Measurements from ENCODE around the gene ABL2.

ABL2 gene

DNA sequence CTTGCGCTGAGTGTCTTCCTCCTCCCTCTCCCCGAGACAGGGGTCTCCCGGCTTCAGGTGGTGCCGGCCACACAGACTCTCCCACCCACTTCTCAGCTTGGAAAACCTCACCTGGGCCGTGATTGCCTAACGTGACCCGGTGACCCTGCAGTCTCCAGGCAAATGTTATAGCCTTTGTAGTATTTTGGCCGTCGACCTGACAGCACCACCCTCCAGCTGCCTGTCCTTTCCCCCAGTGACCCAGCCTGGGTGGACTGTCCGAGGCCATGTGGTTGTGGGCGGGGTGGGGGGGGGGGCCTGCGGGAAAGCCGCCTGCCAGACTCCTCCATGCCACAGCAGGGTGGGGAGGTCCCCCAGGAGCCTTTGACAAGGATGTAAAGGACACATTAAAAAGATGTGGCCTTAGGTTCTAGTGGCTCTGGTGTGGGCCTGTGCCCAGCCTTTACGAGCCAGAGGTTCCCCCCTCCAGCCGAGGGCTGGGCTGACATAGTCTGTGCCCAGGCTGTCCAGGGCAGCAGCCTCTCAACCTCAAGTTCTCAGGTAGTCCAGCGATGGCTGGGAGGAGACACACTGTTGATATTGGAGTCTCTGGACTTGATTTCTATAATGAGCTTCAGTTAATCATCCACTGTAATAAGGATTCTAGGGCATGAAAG, 139.5 kb downstream of the ABL2 start:
- DNase-seq: no peak

DNA sequence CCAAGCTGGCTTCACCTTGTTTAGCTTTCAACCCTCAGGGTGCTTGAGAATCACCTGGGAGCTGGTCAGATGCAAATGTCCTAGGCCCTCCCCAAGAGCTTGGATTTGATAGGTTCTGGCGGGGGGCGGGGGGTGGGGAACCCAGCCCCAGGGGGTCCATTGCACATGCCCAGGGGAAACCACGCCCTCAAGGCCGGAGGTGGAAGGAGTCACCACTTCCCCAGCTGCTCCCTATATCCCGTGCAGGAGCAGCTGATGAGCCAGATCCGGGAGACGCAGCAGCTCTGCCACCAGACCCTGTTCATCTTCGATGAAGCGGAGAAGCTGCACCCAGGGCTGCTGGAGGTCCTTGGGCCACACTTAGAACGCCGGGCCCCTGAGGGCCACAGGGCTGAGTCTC, 141.8 kb downstream of the ABL2 start:
- DNase-seq: no peak

DNA sequence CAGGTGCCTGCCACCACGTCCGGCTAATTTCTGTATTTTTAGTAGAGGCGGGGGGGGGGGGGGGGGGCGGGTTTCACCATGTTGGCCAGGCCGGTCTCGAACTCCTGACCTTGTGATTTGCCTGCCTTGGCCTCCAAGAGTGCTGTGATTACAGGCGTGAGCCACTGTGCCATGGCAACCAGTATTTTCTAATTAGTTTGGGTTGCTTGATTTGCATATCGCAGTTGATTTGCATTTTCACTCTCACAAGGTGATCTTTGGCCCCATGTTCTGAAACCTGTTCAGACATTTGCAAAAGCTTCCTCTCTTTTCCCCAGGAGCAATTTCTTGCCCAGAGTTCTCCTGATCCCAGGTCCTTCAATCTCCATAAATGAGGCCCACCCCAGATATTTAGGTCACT, 145.9 kb downstream of the ABL2 start:
- peak; percentile 15 for DNase-seq

DNA sequence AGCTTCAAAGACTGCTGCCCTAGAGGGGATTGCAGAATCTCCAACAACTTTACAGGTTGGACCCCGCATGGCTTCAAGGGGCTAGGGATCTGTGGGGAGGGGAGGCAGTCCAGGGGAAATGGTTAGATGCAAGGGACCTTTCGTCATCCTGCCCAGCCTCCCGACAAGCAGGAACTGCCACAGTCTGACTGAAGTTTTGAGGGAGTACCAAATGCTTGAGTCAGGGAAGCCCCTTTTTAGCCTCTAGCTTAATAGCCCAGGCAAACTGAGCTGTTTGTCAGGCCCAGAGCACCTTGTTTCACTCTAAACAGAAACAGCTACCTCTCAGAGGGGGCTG, 146.5 kb downstream of the ABL2 start:
- peak; percentile 34 for DNase-seq

DNA sequence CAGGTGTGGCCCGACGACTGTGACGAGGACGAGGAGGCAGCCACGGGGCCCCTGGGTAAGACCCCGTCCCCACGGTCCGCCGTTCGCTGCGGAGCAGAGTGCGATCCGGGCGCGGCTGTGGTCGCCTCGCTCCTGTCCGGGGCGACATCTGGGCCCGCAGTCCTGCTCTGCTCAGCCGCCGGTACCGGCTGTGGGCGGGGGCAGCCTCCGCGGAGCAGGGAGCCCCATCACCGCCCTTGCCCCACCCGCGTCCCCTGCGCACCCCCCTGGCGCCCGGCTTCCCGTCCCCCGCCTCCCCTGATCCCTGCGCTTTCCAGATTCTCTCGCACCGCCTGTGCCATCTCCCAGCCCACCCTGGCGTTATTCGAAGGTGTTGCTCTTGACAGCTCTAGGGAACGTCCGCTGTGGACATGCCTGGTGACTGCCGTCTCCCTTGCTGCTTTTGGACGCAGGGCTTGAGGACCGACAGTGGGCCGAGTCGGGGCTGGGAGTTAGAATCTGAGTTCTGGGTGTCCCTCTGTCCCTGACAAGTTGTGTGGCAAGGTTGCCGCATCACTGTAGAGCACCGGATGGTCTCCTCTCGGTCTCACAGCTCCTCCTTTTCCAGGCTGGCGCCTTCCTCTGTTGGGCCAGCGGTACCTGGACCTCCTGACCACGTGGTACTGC, 147.0 kb downstream of the ABL2 start:
- DNase-seq: peak; percentile 42

DNA sequence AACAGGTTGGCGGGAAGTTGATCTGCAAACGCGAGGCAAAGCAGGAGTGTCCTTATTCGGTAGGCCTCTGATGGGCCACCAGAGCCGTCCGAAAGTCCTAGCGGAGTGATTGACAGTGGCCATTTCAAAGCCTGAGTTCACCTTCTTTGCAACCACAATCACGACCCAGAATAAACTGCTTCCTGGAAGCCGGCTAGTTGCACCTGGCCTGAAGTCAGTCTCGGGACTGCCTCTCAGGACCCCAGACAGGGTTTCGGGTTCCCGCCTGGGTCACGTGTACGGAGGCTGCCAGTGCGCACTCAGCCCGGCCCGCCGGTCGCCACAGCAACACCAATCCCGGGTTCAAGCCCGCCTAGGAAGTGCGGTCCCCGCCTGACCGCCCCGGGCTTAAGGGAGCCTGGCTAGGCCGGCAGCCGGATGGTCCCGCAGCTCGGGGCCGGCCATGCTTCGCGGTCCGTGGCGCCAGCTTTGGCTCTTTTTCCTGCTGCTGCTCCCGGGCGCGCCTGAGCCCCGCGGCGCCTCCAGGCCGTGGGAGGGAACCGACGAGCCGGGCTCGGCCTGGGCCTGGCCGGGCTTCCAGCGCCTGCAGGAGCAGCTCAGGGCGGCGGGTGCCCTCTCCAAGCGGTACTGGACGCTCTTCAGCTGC, 147.7 kb downstream of the ABL2 start, which contains the start of gene TOR3A:
TSS of gene TOR3A (plus strand) at position 384 of the 646 bp plus-strand sequence. CDS start at position 443, 59 bp downstream.
- DNase-seq: peak; percentile 85

DNA sequence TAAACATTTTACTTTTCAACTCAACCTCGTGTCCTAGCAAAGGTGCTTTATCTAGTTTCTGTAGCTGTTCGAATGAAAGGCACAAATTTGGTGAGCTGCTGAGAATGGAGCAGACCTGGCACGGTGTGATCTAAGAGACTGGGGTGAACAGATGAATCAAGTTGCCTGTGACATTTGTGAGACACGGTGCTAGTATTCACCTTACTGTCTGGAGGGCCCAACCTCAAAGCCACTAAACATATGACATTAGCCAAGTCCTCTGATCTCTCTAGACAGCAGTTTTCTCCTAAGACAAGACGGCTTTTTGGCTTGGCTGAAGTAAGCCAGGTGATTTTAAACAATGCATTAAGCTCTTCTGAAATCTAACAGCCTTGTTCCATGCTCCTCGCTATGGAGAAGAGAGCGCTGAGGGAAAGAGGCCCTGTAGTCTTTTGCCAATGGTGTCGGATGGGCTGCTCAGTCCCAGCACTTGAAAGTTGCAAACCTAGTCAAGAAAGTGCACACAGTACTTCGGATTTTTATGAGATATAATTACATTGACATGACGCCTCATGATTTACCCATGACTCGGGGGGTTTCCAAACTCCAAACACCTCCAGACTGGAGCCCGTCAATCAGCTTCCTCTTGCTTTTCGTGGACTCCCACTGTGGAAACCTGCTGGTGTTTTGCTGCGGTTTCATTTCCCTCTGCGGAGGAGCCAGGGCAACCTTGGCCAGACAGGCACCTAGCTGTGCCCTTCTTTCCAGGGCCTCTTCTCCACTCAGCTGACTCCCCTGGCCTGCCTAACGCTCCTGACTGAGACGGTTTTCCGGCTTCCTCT, 148.4 kb downstream of the ABL2 start:
- DNase-seq: peak; percentile 28

DNA sequence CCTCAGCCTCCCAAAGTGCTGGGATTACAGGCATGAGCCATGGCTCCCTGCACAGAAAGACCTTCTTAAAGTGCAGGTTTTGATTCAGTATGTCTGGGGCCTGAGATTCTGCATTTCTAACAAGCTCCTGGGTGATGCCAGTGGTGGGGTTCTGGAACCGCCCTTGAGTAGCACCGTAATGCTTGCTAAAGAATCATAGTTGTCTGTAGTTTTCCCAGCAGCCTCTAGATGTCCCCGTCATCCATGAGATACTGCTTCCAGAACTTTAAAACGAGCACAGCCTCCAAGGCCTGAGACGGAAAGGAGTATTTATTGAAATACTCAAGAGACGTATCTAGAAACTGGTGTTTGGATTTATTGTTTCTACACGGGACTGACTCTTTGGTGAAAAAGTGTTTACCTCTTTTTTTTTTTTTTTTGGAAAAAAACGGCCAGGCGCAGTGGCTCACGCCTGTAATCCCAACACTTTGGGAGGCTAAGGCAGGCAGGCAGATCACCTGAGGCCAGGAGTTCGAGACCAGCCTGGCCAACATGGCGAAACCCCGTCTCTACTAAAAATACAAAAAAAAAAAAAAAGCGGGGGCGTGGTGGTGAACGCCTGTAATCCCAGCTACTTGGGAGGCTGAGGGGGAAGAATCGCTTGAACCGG, 150.2 kb downstream of the ABL2 start:
- DNase-seq: peak; percentile 58

DNA sequence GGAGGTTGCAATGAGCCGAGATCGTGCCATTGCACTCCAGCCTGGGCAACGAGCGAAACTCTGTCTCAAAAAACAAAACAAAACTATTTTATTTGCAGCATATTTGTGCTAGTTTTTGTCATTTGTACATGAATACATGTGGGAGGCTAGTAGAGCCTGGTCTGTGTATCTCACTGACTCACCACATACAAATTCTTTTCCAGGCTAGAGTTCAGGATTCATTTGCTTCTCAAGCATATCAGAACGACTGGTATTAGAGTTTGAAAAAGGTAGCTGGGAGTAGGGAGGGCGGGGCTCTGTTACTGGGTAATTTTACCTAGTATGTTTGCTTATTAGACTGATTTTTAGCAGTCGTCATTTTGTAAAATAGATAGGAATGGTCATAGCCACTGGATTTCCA, 152.1 kb downstream of the ABL2 start:
- DNase-seq: no peak

DNA sequence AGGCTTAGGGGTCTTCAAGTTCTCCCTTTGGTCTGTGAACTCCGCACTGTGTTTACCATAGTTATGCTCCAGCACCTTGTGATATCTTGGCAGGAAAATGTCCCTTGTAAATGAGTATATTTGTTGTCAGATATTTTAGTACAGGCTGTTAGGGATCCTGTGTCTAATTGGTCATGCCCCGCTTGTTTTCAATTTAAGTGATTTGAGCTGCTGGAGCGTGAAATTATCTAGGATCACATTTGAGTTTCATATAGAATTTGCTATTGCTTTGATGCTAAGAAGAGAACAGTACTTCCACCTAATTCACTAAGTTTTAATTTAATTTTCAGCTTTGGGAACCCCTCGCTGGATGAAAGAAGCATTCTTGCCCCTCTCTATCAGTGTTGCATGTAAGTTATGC, 163.0 kb downstream of the ABL2 start:
- DNase-seq: no peak

DNA sequence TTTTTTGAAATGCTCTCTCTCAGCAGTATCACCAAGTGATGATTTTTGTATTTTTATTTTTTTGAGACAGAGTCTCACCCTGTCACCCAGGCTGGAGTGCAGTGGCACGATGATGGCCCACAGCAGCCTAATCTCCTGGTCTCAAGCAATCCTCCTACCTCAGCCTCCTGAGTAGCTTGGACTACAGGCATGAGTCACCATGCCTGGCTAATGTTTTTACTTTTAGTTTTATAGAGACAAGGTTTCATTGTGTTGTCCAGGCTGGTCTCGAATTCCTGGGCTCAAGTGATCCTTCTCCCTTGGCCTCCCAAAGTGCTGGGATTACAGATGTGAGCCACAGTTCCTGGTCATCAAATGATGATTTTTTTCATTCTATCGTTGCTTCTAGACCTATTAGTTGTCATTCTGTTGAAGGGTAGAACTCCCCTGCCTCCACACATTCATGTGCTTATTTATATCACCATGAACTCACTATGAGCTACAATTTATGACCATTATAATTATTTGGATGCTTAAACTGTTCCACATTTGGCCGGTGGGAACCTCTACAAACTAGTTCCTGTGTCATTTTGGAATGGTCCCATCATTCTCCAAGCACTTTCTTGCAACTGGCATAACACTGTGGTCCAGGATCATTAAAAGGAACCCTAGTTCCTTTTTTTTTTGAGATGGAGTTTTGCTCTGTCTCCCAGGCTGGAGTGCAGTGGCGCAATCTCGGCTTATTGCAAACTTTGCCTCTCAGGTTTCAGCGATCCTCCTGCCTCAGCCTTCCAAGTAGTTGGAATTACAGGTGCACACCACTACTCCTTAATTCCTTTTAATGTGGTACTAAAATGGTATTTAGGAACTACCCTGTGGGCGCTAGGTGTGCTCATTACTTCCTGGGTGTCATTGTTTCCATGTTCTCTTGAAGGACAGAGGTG, 167.9 kb downstream of the ABL2 start:
- DNase-seq: no peak

DNA sequence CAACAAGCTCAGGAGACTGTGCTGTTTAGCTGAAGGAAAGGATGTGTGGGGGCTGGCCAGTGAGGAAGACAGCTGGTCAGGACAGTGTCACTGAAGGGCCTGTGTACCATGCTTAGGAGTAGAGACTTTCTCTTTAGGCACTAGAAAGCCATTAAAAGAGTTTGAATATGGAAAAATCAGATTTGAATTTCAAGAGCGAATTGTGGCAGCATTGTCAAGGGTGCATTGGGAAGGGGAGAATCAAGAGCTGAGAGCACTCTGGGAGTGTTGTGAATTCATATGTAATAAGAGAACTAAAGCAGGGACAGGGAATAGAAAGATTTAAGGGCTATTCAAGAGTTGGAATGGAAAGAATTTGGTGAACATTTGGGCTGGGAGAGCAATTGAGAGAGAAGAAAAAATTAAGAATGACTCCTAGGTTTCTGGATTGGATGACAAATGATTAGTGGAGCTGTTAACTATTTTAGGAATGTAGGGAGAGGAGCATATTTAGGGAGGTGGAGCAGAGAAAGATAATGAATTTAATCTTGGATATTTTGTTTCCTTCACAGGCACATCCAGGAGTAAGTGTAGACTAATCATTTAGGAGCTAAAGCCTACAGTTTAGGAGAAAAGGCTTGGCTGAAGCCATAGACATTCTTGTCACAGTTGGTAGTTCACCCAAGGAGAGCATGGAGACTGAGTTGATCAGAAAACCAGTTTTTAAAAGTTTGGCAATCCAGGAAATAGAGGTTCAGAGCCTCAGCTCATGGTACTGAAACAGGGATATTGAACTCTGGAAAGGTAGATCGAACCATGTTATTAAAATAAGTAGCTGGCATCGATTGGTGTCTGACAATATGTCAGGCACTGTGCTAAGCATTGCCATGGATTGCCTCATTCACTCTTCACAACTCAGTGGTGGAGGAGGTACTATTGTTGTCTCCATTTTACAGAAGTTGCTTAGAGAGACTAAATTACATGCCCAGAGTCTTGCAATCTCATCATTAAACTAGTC, 170.7 kb downstream of the ABL2 start:
- DNase-seq: no peak

DNA sequence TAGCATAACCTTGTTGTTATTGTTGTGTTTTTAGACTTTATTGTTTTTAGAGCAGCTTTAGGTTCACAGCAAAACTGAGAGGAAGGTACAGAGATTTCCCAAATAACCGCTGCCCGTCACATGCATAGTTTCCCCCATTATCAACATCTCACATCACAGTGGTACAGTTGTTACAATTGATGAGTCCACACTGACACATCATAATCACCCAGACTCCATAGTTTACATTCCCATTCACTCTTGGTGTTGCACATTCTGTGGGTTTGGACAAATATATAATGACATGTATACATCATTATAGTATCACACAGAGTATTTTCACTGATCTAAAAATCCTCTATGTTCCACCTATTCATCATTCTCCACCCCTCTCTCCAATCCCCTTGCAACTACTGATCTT, 173.5 kb downstream of the ABL2 start:
- DNase-seq: no peak

DNA sequence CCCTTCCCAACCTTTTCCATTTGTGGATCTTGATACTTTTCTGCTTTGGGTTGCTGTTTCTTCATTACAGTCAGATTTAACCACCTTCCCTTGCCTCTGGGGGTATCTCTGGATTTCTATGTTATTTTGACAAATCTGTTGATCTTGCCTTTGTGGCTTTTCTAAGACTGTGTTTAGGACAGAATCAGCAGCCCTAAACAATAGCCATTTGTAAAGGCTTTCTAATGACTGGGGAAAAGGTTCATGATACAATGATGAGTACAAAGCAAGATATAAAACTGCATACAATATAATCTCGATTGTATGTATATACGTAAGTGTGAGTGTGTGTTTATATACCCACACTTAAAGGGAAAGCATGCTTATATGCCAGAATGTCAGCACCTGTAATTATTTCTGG, 176.0 kb downstream of the ABL2 start:
- DNase-seq: no peak

DNA sequence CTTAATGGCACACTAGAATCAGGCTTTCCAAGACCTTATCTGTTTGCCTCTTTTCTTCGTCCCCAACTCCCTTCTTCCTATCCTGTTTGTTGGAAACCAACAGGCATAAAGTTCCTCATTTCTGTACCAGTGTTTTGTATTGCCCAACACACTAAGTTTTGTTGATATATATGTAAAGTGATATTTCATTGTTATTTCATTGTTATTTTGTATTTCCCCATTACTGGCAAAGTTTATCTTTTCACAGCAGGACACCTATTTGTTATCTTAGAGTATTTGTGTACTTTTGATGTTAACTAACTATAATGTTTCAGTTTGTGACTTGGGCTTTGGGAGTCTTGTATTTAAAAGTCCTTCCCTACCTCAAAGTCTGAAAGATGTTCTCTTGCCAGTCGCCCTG, 176.7 kb downstream of the ABL2 start:
- no peak for DNase-seq

All from activated CD4-positive, alpha-beta T cell treated with anti-CD3 and anti-CD28 coated beads for 48 hours (primary cell).